GM15510 (cell line): ENCODE measurements around the gene SEC61A1.

ENCODE experiments used
- POLR2A ChIP-seq: IDR thresholded peaks from 3 replicates; pipeline ENCODE4 v1.6.1; 2011; ENCODE audit warnings: borderline replicate concordance; ENCODE audit not compliant: insufficient read length; ENCODE audit errors: extremely low read depth

Gene SEC61A1

GRCh38 chr3:128041344-128041743 lies 10.9 kb upstream of the SEC61A1 start:
- TF ChIP-seq POLR2A = no peak

GRCh38 chr3:128050597-128050996 lies 1.6 kb upstream of the SEC61A1 start:
- TF ChIP-seq POLR2A = no peak

GRCh38 chr3:128051459-128051836 lies 789 bp upstream of the SEC61A1 start:
- no peak for TF ChIP-seq POLR2A

GRCh38 chr3:128052595-128053351 lies 536 bp downstream of the SEC61A1 start:
- TF ChIP-seq POLR2A = no peak

GRCh38 chr3:128053614-128054013 lies 1.4 kb downstream of the SEC61A1 start:
- no peak for TF ChIP-seq POLR2A

- TF ChIP-seq POLR2A = no peak
Measured at GRCh38 chr3:128054367-128054766, 2.1 kb downstream of the SEC61A1 start.

GRCh38 chr3:128056258-128056657 lies 4.0 kb downstream of the SEC61A1 start:
- no peak for TF ChIP-seq POLR2A

GRCh38 chr3:128060473-128061381 lies 8.5 kb downstream of the SEC61A1 start:
- no peak for TF ChIP-seq POLR2A

- TF ChIP-seq POLR2A = no peak
Measured at GRCh38 chr3:128062033-128062745, 10.0 kb downstream of the SEC61A1 start.

GRCh38 chr3:128063865-128064264 lies 11.6 kb downstream of the SEC61A1 start:
- TF ChIP-seq POLR2A = no peak

- TF ChIP-seq POLR2A = no peak
Measured at GRCh38 chr3:128064962-128065361, 12.7 kb downstream of the SEC61A1 start.

GRCh38 chr3:128066114-128066513 lies 13.9 kb downstream of the SEC61A1 start:
- no peak for TF ChIP-seq POLR2A

- no peak for TF ChIP-seq POLR2A
Measured at GRCh38 chr3:128066676-128067075, 14.4 kb downstream of the SEC61A1 start.

GRCh38 chr3:128067489-128067888 lies 15.3 kb downstream of the SEC61A1 start:
- TF ChIP-seq POLR2A = no peak

GRCh38 chr3:128068156-128068620 lies 16.0 kb downstream of the SEC61A1 start:
- no peak for TF ChIP-seq POLR2A
